GM19328 (cell line): ENCODE measurements around the gene PBX1.

Source experiments
- ATAC-seq: cut with Tn5 transposase; IDR thresholded peaks from one replicate; pipeline ENCODE4 v1.9.1; 2021; ENCODE audit warnings: mild to moderate bottlenecking, moderate library complexity; ENCODE audit not compliant: unreplicated experiment

Gene PBX1

DNA sequence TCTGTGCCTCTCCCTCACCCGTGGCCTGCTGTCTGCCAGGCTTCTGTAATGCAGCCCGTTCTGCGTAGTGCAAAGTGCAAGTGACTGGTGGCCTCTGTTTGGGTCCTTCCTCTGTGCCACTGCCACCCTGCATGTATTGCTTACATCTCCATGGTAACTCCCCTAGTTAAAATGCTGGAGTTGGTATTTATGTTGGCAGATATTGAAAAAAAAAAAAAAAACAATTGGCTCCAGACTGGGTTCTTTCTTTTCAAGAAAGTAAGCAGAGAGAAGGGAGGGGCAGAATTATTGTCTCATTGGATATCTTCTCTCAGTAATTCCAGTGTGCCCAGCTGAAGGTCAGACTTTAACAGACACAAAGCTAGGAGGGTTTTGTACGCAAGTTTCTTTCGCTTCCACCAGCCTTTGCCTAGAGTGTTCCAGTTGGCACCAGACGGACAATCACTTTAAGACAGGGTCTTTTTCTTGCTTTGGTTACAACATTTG is 242.3 kb downstream of the PBX1 start:
- no peak for ATAC-seq

DNA sequence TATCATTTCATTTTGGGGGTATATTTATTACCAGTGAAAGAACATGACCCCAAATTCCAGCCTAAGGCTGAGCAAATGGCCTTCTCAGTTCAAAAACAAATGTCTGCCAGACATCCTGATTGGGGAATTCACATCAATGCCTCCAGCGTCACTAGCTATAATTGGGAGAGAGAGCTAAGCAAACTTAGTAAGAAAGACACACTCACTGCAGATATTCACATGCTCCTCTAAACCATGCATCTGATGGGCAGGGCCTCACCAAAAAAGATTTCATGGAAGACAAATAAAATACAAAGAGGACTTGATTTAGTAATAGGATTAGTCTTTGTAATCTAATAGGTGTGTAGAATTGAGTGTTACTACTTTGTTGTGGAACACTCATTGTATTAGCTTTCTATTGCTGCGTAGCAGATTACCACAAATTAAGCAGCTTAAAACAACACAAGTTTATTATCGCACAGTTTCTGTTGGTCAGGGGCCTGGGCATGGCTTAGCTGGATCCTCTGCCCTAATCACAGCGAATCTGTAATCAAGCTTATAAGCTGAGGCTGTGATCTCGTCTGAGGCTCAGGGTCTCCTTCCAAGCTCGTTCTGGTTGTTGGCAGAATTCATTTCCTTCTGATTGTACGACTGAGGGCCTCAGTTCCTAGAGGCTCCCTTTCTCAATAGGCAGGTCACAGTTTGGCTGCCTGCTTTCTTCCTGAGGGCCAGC is 243.0 kb downstream of the PBX1 start:
- ATAC-seq, result no peak

DNA sequence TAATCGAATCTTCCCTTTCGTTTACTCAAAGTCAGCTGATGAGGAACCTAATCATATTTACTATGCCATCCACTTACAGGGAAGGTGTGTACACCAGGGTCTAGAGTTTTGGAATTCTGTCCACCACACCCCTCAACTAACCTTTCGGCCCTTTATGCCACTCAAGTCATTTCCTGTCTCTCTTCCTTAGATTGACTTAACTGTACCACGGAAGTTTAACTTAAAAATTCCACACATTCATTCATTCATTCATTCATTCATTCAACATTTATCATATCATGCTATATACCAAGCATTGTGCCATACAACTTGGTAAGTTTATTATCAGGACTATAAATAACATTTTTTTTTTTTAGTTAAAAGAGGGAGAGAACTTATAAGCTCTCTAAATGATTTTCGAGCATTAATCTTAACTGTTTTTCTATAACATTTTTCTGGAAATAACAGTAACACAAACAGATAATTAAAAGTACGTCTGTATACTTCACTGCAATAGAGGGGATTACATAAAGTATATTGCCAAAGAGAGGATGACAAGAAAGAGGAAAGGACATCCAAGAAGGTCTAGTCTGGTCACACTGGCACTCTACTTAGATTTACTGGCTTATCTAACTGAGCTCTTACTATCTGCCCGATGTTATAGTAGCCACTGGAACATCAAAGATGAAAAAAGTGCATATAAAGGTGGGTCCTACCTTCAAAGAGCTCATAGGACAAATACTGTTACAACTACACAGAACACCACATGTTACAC is 243.7 kb downstream of the PBX1 start:
- no peak for ATAC-seq

DNA sequence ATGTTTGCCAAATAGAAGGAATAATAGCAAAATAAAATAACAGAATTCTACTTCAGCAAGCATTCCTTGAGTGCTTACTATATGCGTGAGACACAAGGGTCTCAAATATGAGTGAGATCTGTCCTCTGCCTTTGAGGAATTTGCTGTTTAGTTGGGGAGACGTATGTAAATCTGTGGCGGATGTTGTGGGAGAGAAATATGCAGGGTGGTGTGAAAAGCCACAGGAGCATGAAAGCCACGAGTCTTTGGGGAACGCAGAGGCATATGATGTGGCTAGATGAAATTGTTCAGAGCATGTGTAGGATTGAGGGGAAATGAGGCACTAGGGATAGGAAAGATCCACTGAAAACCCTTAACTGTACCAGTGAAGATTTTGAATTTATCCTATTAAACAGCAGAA is 244.4 kb downstream of the PBX1 start:
- ATAC-seq, result no peak

DNA sequence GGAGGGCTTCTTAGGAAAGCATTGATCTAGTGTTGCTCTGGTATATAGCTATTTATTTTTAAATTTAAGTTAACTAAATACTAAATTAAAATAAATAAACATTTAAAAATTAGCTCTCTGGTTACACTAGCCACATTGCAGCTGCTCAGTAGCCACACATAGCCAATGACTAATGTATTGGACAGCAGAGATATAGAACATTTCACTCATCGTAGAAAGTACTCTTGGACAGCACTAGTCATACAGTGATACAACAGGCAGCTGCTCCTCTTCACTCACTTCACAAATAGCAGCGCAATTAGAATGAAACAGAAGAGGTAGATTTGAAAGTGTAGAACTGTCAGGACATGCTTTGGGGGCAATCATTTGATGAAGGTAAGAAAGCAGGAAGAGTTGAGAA is 245.4 kb downstream of the PBX1 start:
- ATAC-seq, result no peak

DNA sequence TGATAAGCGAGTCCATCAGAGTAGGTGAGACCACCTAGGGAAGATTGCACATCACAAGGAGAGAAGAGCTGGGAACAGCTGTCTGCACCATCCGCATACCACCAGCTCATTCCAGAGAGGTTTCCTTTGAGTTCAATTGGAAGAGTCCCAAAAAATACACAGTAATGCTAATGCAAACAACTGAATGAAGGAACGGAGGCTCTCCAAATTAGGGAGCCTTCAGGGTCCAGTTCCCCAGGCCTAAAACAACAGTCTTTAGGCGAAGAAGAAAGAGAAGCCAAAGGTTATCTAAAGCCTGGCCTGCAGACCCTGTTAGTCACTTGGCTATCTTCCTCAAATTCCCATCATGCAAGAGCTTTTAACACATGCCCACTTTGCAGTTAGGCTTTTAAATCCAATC is 246.4 kb downstream of the PBX1 start:
- ATAC-seq, result no peak

DNA sequence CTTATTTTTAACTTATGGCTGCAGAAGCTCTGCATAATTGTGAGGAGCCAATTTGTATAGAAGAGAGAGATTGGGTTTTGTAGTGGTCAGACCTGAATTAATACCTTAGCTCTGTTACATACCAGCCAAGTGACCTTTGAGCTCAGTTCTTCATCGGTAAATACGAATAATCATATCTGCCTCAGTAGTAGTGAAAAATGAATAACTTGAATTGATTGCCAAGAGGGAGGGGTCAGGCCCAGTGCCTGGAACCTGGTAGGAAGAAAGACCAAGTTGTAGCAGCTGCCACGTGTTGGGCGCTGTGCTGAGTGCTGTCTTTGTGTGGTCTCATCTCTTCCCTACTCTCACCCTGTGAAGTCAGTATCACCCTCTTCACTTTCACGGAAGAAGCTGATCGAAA is 247.5 kb downstream of the PBX1 start:
- no peak for ATAC-seq

DNA sequence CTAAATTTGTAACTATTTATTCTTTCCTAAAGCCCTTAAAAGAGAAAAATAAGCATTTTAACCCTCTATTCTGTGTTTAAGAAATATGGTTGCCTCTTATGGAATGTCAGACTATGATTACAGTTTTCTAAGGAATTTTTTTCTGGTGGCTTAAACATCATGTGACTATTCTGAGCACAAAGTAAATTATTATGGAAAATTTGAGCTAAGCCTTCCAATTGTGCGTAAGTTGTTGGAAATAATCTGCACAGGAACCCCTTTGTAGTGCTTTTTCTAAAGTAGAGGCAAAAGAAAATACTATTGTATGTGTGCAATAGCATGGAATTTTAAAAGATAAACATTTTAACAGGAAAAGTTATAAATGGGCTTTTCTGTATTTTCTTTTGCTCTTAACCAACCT is 254.8 kb downstream of the PBX1 start:
- no peak for ATAC-seq

DNA sequence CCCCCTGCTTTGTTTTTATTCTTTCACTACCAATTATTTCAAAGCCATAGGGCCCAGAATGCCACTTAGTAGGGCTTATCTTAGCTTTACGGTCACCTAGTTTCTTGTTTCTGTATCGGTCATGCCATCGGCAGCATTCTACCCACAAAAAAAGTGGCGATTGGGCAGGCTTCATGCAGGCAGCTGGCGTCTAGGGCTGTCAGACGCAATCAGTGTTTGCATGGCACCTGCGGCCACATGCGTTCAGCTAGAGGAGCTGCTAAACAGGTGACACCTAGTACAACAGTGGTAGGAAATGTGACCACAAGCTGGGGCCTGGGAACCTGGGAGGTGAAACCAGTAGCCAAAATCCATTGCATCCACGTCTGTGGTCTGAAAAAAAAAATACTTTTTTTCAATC is 262.7 kb downstream of the PBX1 start:
- no peak for ATAC-seq

DNA sequence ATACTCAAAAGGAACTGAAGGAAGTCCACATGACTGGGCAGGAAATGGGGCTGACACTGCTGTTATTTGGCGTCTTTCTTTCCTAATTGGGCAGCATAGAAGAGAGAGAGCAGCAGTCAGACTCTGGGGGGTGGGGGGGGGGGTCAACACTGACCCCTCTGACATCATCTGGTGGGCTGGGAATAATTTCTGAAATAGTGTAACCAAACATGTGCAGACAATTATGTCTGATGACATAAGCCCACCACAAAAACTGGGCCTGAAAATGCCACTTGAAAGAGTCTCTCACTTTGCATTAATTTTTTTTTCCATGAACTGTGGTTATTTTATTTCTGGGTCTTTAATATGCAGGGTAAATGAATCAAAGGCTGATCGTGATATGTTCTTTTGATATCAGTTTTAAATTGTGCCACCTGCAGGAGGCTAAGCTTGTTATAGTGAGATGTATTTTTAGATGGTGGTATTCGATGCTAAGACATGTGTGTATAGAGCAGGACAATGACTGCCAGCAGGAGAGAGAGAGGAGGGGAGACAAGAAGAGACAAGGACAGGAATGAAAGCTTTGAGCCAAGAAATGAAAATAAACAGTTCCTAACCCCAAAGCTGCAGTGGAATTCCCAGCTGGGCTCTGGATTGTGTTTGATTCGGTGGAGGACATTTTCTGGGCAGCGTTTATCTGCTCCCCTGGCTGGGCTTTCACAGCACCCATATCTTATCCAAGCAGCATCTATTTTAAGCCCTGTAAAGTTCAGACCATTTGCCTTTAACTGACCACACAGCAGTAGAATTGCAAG is 264.7 kb downstream of the PBX1 start:
- no peak for ATAC-seq

DNA sequence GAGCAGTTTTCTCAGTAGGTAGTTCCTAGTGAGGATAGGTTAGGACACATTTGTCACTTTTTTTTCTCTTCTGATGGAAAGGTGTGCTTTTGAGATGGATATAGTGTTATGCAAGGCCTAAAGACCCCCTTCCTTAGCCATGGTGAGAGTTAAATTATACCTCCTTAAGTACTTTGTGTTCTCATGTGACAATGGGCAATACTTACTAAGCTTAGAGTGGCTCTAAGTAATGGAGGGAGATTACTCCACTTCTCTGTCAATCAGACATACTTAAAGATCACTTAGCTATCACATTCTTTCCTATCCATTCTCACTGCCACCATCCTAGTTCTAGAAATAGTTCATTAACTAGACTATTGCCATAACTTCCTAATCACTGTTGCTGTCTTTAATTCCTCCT is 265.6 kb downstream of the PBX1 start:
- no peak for ATAC-seq

DNA sequence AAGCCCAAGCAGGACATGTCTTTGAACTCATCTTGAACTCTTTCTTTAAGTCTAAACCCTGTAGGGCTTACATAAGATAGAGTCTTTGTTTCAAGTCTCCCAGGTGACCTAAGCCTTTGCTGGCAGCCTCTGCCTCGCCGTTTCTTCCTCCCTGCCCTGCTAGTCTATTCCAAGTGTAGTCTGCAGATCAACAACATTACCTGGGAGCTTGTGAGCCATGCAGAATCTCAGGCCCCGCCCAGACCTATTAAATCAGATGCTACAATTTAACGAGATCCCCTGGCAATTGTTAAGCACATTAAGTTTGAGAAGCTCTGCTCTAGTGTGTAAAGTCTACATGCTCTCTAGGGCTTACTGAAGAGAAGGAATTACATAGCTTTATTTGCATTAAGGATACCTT is 271.6 kb downstream of the PBX1 start:
- no peak for ATAC-seq

DNA sequence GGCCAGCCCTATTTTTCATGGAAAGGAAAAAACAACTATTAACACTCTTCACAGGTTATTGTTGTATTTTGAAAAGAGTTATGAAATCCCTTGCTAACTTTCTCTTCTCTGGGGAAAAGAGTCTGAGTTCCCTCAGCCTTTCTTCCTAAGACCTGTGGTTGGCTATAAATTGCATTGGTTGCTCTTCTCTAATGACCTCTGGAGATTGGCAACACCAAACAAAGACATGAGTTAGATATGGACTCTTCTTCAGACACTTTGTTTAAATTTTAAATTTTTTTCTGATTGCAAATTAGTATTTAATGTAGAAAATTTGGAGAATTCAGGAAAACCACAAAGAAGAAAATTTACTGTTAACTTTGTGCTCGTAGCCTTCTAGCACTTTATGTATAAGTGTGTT is 275.7 kb downstream of the PBX1 start:
- ATAC-seq, result no peak

DNA sequence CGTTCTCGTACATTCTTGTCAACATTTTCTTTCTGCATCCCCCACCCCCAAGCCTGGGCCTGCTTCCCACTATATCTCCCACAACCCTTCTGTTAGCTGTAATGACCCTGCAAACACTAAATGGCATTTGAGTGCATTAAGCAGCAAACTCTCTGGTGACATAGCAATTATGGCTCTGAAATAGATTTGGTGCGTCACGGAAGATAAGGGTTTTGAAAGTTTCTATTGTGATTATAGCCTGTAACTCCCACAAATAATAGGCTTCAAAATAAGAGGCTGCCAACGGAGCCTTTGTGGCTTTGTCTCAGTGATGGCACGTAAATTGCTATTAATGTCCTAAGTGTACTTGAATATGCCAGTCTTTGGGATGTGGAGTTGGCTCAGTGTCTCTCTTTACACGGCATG is 277.6 kb downstream of the PBX1 start:
- ATAC-seq, result no peak

DNA sequence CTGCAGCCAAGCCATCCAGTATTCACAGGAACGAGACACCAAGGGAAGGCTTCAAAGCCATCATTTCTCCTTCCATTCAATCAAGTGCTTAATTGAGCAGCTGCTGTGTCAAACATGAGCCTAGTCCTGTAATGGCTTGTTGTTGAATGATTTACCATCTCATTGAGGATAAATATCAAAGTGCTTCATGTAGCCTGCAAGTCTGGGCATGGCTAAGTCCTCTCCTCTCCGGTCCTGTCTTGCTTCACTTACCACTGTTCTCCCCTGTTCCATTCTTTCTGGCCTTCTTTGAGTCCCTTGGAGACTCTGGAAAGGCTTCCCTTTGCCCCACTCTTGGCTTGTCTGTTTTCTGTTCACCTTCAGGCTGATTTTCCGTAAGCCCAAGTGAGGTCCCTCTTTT is 279.8 kb downstream of the PBX1 start:
- no peak for ATAC-seq

DNA sequence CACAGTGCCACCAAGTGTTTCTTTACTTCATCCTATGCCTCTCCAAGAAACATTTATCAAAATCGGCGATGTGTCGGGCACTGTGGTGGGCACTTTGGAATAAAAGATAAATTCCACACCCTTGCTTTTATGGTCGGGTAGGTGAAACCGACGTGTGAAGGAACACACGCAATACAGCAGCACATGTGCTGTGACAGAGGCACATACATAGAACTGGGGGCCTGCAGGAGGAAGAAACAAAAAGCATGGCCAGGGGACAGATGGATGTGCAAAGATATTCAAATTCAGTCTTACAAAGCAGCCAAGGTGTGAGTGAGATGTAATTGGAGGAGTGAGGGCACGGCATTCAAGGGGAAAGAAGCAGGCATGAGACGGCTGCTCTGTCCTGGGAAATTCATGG is 282.0 kb downstream of the PBX1 start:
- no peak for ATAC-seq

DNA sequence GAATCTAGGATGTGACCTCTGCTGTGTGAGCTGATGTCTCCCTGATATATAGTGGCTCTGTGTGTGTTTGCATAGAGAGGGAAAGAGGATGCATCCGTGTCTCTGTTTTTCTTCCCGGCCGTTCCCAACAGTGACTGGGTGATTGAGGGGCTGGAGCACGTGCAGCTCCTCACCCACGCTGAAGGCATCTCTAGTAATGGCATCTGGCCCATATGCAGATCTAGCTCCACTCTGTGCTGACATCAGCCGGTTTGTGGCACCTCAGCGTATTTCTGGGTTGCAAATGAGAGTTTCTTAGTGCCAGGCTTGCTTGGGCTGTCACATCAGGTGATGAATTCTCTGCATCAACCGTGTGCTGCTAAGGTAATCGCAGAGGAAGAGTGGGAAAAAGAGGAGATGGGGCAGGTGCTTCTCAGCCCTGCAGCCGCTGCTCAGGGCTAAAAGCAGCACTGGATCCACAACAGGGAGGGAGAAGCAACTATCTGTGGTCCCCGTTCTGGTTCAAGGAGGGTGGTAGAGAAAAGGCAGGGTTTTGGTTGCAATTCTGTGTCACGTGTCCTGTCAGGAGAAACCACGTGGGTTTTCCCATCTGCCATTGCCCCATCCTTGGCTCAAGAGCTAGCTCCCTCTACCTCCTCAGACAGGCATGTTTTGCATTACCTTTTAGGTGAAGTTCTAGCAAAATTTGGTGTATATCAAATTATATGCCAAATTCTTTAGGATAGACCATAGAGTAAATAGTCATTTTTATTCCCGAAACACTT is 282.9 kb downstream of the PBX1 start:
- no peak for ATAC-seq

DNA sequence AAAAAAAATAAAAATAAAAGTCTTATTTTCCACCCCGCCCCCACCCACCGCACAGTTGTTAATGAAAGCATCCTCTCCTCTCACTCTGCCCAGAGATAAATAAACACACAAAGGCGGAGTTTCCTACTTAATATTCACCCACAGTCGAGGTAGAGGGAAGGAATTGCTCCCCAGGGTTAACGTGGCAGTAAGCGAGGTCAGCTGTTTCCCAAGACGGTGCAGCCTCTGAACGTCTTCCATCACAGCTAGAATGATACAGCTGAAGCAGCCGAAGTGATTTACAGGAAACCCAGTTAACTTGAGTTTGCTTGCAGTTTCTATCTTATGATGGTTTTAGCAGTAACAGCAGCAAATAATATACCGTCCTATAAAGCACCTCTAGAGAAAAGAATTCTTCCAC is 283.9 kb downstream of the PBX1 start:
- no peak for ATAC-seq

DNA sequence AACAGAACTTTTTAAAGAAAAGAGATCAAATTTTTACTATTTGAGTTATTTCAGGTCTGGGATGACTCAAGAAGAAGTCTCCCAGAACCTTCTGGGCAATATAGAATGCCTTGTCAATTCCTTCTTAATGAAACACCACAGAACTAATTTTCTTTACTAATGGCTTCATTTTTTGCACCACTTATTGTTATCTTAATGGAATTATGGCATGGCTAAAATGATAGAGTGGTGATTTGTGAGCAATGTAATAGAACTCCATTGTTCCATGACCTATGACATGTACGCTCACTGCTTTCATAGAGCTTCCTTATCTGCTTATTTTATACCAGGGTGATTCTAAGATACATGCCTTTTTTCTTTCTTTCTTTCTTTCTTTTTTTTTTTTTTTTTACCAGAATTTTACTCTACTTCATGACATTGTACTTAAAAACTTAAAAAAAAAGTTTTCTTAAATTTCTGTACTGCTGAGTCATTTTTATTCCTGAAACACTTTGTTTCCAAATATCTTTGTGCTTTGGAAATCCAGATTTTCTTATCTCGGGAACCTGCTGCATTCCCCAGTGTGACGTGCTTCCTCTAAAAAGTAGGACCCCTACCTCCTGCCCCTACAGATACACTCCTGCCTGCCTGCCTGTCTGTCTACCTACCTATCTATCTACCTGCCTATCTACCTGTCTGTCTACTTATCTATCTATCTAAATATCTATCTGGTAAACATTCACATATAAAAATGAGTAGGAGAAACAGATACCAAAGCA is 284.9 kb downstream of the PBX1 start:
- ATAC-seq, result no peak
